WTC11 (cell line): ENCODE data around the gene BACE2. TPM values are rescaled to one million over a fixed set of nuclear protein-coding genes. Genes with fewer than 3 reads are reported as not detected.

ENCODE experiments used
- ATAC-seq: fragments of 200-7000 bp; cut with Tn5 transposase; 2 replicates; pipeline ENCODE4 v1.10.0; 2021; ENCODE audit warnings: mild to moderate bottlenecking, moderate library complexity
- CTCF ChIA-PET: fragments of 300-600 bp; sonication (Branson Sonifier 250); formaldehyde crosslinking; loops from one replicate; lab custom pipeline; 2021; ENCODE audit warnings: antibody characterized with exemption; lab: Charles Lee
- POLR2A ChIA-PET: fragments of 350-600 bp; sonication (Branson Sonifier 250); formaldehyde crosslinking; loops from one replicate; lab custom pipeline; 2021; ENCODE audit warnings: antibody characterized with exemption; lab: Charles Lee
- DNase-seq: peaks from one replicate; pipeline ENCODE4 v3.0.0; 2021; ENCODE audit warnings: low spot score
- H3K27ac Mint-ChIP-seq: 2 replicates; pipeline ENCODE4 v1.8.0; 2021; ENCODE audit warnings: mixed read lengths
- H3K27me3 Mint-ChIP-seq: 2 replicates; pipeline ENCODE4 v1.8.0; 2021; ENCODE audit warnings: low read depth, mild to moderate bottlenecking, moderate library complexity, mixed read lengths
- H3K36me3 Mint-ChIP-seq: 2 replicates; pipeline ENCODE4 v1.8.0; 2021; ENCODE audit warnings: mixed read lengths
- H3K4me1 Mint-ChIP-seq: 2 replicates; pipeline ENCODE4 v1.8.0; 2022; ENCODE audit warnings: mixed read lengths
- H3K4me3 Mint-ChIP-seq: 2 replicates; pipeline ENCODE4 v1.8.0; 2021; ENCODE audit warnings: mild to moderate bottlenecking, moderate library complexity, mixed read lengths
- H3K9me3 Mint-ChIP-seq: 2 replicates; pipeline ENCODE4 v1.8.0; 2021; ENCODE audit warnings: mixed read lengths
- ATF1 ChIP-seq: sonication (generic); formaldehyde crosslinking; IDR thresholded peaks from 2 replicates; pipeline ENCODE4 v1.8.1; 2023; ENCODE audit warnings: mild to moderate bottlenecking, moderate library complexity, missing genetic modification reagents
- ATF3 ChIP-seq: sonication (generic); formaldehyde crosslinking; conservative IDR thresholded peaks from 2 replicates; pipeline ENCODE4 v1.8.1; 2022; ENCODE audit warnings: mild to moderate bottlenecking, missing genetic modification reagents
- CBFB ChIP-seq: sonication (generic); formaldehyde crosslinking; IDR thresholded peaks from 2 replicates; pipeline ENCODE4 v1.8.1; 2022; ENCODE audit warnings: mild to moderate bottlenecking, low read depth, missing genetic modification reagents
- CREM ChIP-seq: sonication (generic); formaldehyde crosslinking; IDR thresholded peaks from 2 replicates; pipeline ENCODE4 v1.8.1; 2022; ENCODE audit warnings: mild to moderate bottlenecking, missing genetic modification reagents, moderate library complexity
- E2F1 ChIP-seq: sonication (generic); formaldehyde crosslinking; IDR thresholded peaks from 2 replicates; pipeline ENCODE4 v1.8.0; 2022; ENCODE audit warnings: mild to moderate bottlenecking, missing genetic modification reagents
- ELF4 ChIP-seq: sonication (generic); formaldehyde crosslinking; IDR thresholded peaks from 2 replicates; pipeline ENCODE4 v1.8.1; 2022; ENCODE audit warnings: low read depth, mild to moderate bottlenecking, moderate library complexity, missing genetic modification reagents
- FOXP1 ChIP-seq: sonication (generic); formaldehyde crosslinking; IDR thresholded peaks from 2 replicates; pipeline ENCODE4 v1.8.0; 2022; ENCODE audit warnings: missing genetic modification reagents, mild to moderate bottlenecking, moderate library complexity, borderline replicate concordance
- IRF2 ChIP-seq: sonication (generic); formaldehyde crosslinking; IDR thresholded peaks from 2 replicates; pipeline ENCODE4 v1.8.0; 2022; ENCODE audit warnings: low read depth, missing genetic modification reagents, borderline replicate concordance
- MXD4 ChIP-seq: fragments of 250-450 bp; sonication (Bioruptor Pico); IDR thresholded peaks from 2 replicates; pipeline ENCODE4 v1.8.0; 2021; ENCODE audit warnings: mild to moderate bottlenecking, moderate library complexity, borderline replicate concordance
- NFYB ChIP-seq: sonication (generic); formaldehyde crosslinking; conservative IDR thresholded peaks from 2 replicates; pipeline ENCODE4 v1.8.0; 2022; ENCODE audit warnings: low read depth, missing genetic modification reagents
- OVOL2 ChIP-seq: fragments of 250-450 bp; sonication (Bioruptor Pico); IDR thresholded peaks from 2 replicates; pipeline ENCODE4 v1.9.0; 2021; ENCODE audit warnings: mild to moderate bottlenecking, borderline replicate concordance
- RELA ChIP-seq: sonication (generic); formaldehyde crosslinking; IDR thresholded peaks from 2 replicates; pipeline ENCODE4 v1.8.1; 2022; ENCODE audit warnings: missing genetic modification reagents, mild to moderate bottlenecking, borderline replicate concordance
- RORB ChIP-seq: fragments of 250-450 bp; sonication (Bioruptor Pico); IDR thresholded peaks from 2 replicates; pipeline ENCODE4 v1.9.0; 2021; ENCODE audit warnings: mild to moderate bottlenecking
- SMAD3 ChIP-seq: sonication (generic); formaldehyde crosslinking; IDR thresholded peaks from 2 replicates; pipeline ENCODE4 v1.8.0; 2022; ENCODE audit warnings: missing genetic modification reagents, mild to moderate bottlenecking, borderline replicate concordance
- SMAD4 ChIP-seq: sonication (generic); formaldehyde crosslinking; IDR thresholded peaks from 2 replicates; pipeline ENCODE4 v1.8.0; 2022; ENCODE audit warnings: mild to moderate bottlenecking, missing genetic modification reagents
- SOX15 ChIP-seq: fragments of 250-450 bp; sonication (Bioruptor Pico); IDR thresholded peaks from 2 replicates; pipeline ENCODE4 v1.9.0; 2021; ENCODE audit warnings: mild to moderate bottlenecking
- ZBTB43 ChIP-seq: sonication (generic); formaldehyde crosslinking; IDR thresholded peaks from 2 replicates; pipeline ENCODE4 v1.8.1; 2023; ENCODE audit warnings: mild to moderate bottlenecking, missing genetic modification reagents
- ZNF232 ChIP-seq: sonication (generic); formaldehyde crosslinking; IDR thresholded peaks from 2 replicates; pipeline ENCODE4 v1.8.0; 2022; ENCODE audit warnings: mild to moderate bottlenecking, missing genetic modification reagents
- ZNF416 ChIP-seq: fragments of 250-450 bp; sonication (Bioruptor Pico); IDR thresholded peaks from 2 replicates; pipeline ENCODE4 v1.9.0; 2021; ENCODE audit warnings: mild to moderate bottlenecking, inconsistent platforms
- ZNF671 ChIP-seq: fragments of 250-450 bp; sonication (Bioruptor Pico); IDR thresholded peaks from 2 replicates; pipeline ENCODE4 v1.8.0; 2021; ENCODE audit warnings: mild to moderate bottlenecking
- total RNA-seq: library from RNA; stranded (reverse); gene quantifications from 3 replicates; pipeline ENCODE4 v1.2.3, GENCODE V29; 2021
- TF ChIP-seq, protein P1 (sequence below): fragments of 250-450 bp; sonication (Bioruptor Pico); IDR thresholded peaks from 2 replicates; pipeline ENCODE4 v1.9.0; 2021; ENCODE audit warnings: mild to moderate bottlenecking
- TF ChIP-seq, protein P2 (sequence below): sonication (generic); formaldehyde crosslinking; IDR thresholded peaks from 2 replicates; pipeline ENCODE4 v1.8.1; 2023; ENCODE audit warnings: mild to moderate bottlenecking, missing genetic modification reagents
- TF ChIP-seq, protein P3 (sequence below): sonication (generic); formaldehyde crosslinking; IDR thresholded peaks from 2 replicates; pipeline ENCODE4 v1.8.1; 2022; ENCODE audit warnings: mild to moderate bottlenecking, missing genetic modification reagents, moderate library complexity, borderline replicate concordance

The BACE2 gene
- total RNA-seq, 1 experiment from 2014 or later: 9.8 TPM

GRCh38 chr21:41251961-41252642, 84.1 kb downstream of the BACE2 start (continued):
- TF ChIP-seq SMAD3 (no peak), FOXP1 (CRISPR knock-in tag) (no peak)
- TF ChIP-seq, protein P1, sequence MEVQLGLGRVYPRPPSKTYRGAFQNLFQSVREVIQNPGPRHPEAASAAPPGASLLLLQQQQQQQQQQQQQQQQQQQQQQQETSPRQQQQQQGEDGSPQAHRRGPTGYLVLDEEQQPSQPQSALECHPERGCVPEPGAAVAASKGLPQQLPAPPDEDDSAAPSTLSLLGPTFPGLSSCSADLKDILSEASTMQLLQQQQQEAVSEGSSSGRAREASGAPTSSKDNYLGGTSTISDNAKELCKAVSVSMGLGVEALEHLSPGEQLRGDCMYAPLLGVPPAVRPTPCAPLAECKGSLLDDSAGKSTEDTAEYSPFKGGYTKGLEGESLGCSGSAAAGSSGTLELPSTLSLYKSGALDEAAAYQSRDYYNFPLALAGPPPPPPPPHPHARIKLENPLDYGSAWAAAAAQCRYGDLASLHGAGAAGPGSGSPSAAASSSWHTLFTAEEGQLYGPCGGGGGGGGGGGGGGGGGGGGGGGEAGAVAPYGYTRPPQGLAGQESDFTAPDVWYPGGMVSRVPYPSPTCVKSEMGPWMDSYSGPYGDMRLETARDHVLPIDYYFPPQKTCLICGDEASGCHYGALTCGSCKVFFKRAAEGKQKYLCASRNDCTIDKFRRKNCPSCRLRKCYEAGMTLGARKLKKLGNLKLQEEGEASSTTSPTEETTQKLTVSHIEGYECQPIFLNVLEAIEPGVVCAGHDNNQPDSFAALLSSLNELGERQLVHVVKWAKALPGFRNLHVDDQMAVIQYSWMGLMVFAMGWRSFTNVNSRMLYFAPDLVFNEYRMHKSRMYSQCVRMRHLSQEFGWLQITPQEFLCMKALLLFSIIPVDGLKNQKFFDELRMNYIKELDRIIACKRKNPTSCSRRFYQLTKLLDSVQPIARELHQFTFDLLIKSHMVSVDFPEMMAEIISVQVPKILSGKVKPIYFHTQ (CRISPR knock-in tag): no peak

DNA sequence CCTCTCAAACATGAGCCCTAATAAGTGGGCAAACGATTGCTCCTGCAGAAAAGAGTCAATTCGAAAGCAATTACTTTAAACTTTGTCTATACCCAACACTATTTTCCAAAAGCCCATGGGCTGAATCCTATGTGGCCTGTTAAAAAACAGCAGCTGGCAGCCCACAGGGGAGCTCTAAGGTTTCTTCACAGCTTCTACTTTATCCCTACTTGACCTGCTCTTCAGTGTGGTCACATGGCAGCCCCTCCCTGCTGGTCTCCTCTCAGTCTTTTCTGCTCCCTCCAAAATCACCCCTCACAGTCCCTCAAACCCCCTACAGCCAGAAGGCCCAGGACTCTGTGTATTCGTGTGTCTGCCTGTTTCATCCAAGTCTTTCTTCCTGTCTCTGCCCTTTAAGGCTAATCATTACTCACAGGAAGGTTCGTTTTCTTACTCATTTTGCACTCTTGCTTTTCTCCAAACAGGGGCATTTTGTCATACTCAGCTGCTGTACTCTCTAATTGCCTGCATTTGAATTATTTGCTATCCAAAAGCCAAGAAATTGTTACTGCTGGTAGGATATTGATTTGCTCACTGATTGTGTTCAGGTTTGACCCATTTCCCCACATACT, 86.2 kb downstream of the BACE2 start:
- Mint-ChIP-seq H3K9me3 (peaks cover 30% of the 10 kb centered on the region), H3K36me3 (peaks cover 50% of the 10 kb centered on the region), H3K4me3 (no peak overlapping the region), H3K27me3 (peaks cover 2% of the 10 kb centered on the region; the same call in 1 of the 2 replicates), H3K27ac (no peak overlapping the region), H3K4me1 (no peaks in the 10 kb centered on the region)
- CTCF ChIA-PET: interaction anchor here (1.4 kb wide), 1 partner anchor 84 kb away, joined by 4 read pairs; no protein-coding TSS in a partner anchor
- DNase-seq: no peak
- POLR2A ChIA-PET: no interaction called here
- TF ChIP-seq ELF4 (CRISPR knock-in tag) (no peak), ZBTB43 (CRISPR knock-in tag) (no peak), E2F1 (CRISPR knock-in tag) (no peak), ATF3 (CRISPR knock-in tag) (no peak), MXD4 (no peak), CBFB (CRISPR knock-in tag) (no peak), NFYB (CRISPR knock-in tag) (no peak), RELA (CRISPR knock-in tag) (no peak), OVOL2 (CRISPR knock-in tag) (no peak), ZNF671 (CRISPR knock-in tag) (no peak), SMAD4 (CRISPR knock-in tag) (no peak), ZNF232 (CRISPR knock-in tag) (no peak), ZNF416 (no peak), CREM (no peak), ATF1 (CRISPR knock-in tag) (no peak), IRF2 (CRISPR knock-in tag) (no peak), SOX15 (CRISPR knock-in tag) (no peak), RORB (CRISPR knock-in tag) (no peak)
- TF ChIP-seq, protein P2, sequence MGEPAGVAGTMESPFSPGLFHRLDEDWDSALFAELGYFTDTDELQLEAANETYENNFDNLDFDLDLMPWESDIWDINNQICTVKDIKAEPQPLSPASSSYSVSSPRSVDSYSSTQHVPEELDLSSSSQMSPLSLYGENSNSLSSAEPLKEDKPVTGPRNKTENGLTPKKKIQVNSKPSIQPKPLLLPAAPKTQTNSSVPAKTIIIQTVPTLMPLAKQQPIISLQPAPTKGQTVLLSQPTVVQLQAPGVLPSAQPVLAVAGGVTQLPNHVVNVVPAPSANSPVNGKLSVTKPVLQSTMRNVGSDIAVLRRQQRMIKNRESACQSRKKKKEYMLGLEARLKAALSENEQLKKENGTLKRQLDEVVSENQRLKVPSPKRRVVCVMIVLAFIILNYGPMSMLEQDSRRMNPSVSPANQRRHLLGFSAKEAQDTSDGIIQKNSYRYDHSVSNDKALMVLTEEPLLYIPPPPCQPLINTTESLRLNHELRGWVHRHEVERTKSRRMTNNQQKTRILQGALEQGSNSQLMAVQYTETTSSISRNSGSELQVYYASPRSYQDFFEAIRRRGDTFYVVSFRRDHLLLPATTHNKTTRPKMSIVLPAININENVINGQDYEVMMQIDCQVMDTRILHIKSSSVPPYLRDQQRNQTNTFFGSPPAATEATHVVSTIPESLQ (CRISPR knock-in tag): no peak
- TF ChIP-seq, protein P3, sequence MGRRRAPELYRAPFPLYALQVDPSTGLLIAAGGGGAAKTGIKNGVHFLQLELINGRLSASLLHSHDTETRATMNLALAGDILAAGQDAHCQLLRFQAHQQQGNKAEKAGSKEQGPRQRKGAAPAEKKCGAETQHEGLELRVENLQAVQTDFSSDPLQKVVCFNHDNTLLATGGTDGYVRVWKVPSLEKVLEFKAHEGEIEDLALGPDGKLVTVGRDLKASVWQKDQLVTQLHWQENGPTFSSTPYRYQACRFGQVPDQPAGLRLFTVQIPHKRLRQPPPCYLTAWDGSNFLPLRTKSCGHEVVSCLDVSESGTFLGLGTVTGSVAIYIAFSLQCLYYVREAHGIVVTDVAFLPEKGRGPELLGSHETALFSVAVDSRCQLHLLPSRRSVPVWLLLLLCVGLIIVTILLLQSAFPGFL: no peak
- TF ChIP-seq, all 79 proteins: peak for 0
- no peak for ATAC-seq
